Glomerular visceral epithelial cell (primary cell): Measurements from ENCODE around the gene GRIA3.
"Not testable (repeated sequence)": the region's sequence is repeated elsewhere in the genome, so short reads cannot be mapped to it uniquely, and the experiment has no call there.

Experiments used
- DNase-seq: peaks from one replicate; pipeline ENCODE4 v3.0.0-alpha.2; 2016; ENCODE audit errors: extremely low spot score

The GRIA3 gene

DNA sequence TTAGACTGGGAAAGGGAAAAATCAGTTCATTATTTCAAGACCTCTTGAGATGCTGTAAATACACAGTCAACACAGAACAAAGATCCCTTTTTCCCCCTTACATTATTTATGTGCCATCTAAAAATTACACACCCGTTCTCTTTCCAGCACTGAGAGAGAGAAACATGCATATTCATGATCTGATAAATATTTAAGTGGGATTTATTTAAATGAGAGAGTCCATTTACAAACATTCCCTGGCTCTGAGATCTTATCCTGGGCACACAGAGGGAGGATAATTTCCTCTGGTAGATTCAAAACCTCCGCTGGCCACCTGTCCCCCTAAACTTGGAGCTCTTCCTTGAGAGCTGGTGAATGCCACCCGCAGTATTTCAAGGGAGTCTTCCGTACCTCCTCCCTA is 88.6 kb downstream of the GRIA3 start:
- DNase-seq, result no peak

DNA sequence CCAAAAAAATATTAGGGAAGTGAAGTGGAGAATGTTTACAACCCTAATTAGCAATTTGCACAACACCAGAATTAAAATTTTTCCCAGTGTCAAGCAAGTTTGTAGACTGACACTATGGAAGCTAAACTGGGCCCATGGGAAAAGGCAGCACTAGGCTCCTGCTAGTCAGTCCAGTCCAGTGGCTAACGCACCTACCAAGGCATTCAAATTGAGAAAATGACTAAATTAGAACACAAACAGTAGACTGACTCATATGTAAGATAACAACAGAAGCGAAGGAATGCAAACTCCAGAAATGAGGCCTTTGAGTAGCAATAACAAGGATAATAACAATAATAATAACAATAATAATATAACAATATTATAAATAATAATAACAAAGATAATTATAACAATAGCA is 90.7 kb downstream of the GRIA3 start:
- no peak for DNase-seq

DNA sequence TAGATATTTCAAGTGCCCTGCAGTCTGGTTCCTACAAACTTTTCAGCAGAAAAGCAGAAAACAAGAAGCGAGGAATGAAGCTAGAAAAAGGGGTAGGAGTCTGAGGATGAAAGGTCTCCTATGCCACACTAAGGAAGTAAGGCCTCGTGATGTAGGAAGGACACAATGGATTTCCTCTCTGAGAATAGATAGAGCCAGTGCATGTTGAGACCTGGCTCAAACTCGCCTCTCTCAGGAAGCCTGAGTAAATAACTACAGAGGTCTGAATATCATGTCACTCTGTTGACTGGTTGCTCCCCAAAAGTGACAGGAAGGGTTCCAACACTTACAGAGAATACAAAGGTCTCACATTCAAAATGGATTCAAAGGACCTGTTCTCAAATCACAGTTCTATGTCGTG is 93.3 kb downstream of the GRIA3 start:
- DNase-seq, result no peak

DNA sequence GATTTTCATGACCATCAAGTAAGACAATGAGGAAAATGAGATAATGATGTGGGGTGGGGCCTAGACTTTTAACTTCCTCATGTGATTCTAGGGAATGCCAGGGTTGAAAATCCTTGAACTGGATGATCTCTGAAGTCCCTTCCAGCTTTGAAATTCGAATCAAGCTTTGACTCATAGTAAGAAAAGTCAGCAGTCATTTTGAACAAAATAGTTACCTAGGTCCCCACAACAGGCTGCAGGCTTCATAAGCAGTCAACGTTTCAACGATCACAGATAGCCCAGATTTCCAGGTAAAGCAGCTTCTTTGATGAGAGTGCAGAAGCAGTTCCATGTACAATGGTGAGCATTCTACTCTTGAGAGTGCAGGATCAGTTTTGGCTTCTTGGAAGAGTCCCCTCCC is 93.7 kb downstream of the GRIA3 start:
- DNase-seq, result no peak

DNA sequence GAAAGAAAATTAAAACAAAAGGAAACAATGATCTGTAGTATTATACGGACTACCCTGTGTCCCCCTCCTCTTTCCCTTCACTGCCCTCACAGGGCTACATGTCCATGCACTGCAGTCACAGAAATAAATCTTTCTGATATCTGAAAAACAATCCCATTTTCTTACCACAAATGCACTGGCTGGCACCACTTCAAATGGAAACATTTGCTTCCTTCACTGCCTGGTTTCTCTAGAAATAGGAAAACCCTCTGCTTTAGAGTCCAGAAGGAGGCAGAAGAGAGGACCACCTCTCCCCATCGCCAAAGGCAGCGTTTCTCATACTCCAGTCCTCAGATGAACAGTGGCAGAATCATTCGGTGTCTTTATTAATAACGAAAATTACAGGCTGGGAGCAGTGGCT is 98.2 kb downstream of the GRIA3 start:
- DNase-seq, result no peak

DNA sequence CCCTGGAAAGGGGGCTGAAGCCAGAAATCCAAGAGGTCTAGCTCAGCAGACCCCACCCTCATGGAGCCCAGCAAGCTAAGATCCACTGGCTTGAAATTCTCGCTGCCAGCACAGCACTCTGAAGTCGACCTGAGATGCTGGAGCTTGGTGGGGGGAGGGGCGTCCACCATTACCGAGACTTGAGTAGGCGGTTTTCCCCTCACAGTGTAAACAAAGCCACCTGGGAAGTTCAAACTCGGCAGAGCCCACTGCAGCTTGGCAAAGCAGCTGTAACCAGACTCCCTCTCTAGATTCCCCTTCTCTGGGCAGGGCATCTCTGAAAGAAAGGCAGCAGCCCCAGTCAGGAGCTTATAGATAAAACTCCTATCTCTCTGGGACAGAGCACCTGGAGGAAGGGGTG is 99.3 kb downstream of the GRIA3 start:
- DNase-seq, result not testable (repeated sequence)

DNA sequence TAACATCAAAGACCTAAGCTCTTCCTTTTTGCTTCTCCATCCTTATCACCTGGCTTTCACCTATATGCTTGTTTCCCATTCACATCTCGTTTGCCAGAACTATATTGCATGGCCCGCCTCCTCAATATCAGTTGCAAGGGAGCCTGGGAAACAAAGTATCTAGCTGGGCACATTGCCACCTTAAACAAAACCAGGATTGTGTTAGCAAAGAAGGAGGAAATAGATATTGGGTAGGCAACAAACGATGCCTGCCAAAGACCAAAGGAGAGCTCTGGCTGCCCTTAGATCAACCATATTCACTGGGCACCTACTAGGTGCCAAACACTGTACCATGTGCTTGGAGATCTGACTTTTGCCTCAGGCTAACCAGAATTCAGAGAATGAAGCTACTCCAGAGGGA is 107.5 kb downstream of the GRIA3 start:
- no peak for DNase-seq

DNA sequence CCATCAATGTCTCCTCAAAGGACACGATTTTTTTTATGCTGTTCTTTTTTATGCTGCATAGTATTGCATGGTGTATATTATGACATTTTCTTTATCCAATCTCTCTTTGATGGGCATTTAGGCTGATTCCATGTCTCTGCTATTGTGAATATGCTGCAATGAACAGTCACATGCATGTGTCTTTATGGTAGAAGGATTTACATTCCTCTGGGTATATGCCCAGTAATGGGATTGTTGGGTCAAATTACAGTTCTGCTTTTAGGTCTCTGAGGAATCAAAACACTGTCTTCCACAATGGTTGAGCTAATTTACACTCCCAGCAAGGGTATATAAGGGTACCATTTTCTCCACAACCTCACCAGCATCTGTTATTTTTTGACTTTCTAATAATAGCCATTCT is 113.9 kb downstream of the GRIA3 start:
- DNase-seq, result no peak

DNA sequence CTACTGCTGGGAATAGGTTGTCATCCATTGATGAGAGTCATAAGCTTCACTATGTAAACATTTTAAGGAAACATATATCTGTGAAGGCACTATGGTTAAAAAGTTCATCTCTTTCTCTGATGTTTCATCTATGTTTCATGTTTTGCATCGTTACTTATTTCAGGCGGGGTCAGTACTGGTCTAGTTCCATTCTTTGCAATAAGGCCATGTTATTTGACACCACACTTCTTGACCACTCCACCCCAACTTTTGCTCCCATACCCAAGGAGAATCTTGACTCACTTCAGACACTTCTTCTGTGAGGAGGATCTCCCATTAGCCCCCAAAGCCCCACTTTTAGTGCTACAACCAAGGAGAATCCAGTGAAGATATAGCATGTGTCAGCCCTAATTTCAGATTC is 119.4 kb downstream of the GRIA3 start:
- DNase-seq, result no peak

DNA sequence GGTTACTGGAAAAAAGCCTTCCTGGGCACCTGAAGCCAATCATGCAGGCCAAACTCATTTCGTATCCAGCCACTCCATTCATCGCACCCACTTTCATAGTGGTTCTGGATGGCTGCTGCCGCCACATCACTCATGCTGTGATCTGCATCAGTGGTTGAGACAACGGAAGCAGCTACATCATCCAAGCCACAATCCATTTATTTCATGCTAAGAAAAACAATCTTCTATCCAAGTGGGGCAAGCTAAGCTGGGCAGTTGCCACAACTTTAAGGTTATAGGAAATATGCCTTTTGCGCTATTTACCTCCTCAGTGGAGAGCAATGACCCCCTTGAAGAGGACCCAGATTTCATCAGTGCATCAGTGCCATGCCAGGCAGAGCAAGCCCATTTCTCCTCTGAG is 124.6 kb downstream of the GRIA3 start:
- peak; percentile 68 for DNase-seq

DNA sequence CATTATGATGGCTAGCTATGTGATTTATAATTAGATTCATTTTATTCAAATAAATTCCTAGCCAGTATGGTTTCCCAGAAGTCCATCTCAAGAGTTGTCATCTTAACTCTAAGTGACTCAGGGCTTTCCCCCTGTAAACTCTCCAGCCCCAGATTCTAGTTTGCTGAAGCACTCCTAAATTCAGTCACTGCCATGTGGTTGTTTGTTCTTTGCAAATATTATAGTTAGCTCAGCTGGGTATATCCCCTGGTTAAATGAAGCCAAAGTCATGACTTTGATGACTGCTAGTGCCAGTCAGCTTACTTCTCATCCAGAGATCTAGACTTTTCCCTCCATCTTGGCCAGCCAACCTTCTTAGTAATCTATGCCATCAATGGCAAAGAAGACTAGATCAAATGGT is 126.0 kb downstream of the GRIA3 start:
- DNase-seq, result no peak

DNA sequence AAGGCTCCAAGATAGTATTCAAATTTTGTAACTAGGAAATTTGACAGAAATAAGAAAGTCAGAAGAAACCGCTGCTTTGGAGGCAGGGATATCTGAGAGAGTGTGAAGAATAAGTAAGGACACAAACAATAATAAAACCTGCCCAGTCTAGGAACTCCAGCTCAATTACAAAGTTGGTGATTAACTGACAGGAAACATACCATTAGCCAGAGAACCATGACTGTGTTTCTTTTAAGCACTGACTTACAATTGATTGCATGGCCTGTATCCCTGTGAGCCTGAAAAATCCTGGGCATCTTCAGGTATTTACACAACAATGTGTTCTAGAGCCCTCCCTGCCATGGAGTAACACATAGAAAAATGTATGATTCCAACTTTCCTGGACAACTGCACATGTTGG is 127.4 kb downstream of the GRIA3 start:
- DNase-seq, result no peak

DNA sequence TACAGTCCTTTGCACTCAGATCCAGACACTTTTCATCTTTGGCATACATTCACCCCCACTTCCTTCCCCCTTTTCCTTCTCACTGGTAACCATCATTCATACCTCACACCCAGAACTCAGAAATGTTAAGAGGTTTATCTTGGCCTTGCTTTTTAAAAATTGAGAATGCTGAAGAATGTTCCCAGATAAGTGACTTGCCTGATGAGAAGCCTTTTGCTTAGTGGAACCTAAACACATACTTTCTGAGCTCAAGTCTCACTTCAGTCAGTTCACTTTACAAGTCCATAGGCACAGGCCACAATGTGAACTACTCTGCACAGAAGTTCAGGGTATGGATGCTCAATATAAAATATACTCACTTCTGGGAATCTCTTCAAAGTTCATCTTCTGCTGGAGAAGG is 129.4 kb downstream of the GRIA3 start:
- DNase-seq, result no peak

DNA sequence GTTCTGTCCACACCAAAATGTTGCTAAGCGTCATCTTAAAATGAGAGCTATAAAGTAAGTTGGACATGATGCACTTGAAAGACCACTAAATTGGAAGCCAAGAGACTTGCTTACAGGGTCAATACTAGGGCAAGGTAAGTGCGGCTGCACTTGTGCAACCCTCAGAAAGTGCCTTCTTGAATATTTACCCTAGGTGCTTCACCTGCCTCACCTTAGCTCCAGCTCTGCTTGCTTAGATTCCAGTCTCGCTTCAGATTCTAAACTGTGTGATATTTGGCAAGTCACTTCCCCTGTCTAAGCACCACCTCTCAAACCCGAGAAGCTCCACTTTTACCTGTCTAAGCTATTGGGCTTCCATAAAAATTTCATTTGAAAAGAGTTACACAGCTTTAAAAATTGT is 136.5 kb downstream of the GRIA3 start:
- no peak for DNase-seq

DNA sequence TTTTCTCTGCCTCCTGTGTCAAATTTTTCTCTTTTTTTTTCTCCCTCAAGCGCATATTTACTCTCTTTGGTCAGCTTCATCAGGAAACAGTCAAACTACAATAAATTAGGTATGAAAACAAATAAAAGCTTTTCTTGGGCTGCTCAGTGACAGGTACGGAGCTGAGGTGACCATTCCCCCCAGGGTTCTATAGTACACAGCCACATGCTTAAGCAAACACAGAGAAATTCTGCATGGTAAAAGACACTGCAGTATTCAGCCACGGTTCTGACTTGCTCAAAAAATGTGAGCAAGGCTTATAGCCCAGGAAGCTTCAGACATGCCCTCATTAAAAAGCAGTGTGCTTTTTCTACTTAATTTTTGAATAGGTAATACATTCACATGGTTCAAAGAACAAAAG is 138.5 kb downstream of the GRIA3 start:
- DNase-seq, result no peak

DNA sequence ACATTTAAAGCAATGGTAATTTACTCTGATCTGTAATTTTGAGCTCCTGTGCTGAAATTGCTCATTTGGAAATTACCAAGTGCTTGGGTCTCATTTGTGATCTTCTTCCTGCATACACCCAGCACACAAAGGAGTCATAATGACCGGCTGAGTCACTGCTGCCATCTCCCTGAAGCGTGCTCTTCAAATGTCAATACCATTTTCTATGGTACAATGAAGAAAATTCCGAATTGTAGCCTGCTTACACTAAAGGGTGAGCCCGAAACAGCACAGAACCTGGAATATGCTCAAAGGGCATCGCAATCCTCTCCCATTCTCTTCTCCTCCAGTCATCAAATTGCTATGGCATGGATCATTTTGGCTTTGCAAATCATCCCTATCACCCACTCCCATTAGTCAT is 140.5 kb downstream of the GRIA3 start:
- DNase-seq, result no peak

DNA sequence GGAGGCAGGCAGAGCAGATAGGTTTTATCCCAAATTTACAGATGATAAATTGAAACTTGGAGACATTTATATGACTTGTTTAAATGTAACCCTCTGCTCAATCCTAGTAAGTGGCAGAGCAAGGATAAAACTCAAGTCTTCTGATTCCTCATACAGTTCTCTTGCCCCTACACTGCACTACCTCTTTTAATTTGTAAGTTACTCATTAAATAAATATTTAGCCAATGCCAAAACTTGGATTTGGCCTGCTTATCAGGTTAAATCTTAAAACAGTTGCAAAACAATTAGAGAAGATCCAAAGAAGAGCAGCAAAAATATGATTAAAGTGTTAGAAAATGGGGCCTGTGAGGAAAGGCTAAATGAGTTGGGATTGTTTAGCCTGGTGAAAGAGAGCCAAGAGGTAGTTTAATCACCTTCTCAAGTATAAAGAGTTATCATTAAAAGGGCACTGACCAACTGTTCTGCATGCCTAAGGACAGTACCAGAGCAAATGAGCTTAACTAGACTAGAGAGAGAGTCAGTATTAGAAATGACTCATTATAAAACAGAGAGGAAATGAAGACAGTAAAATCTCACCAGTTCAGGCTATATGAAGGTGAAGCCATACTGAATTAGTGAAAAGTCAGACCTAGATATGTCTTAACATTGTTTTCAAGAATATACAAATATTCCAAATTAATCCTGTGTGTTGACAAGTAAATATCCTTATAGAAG is 146.3 kb downstream of the GRIA3 start:
- DNase-seq, result no peak

DNA sequence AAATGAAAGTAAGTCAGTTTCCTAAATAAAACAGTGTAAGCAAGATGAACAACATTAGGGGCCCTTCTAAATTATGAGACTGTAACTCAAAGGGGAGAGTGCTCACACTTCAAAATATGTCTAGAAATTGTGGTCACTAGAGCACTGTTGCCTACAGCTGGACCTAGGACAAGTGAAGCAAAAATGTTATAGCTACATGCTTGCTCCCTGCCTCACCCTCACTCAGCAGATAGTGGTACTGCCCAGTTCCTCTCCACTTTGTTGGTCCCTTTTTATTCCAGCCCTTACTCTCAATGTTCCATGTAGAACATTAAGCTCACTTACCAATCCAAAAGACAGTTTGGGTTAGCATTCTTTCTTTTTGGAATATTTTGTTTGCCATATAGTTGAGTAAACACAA is 147.3 kb downstream of the GRIA3 start:
- DNase-seq, result no peak

DNA sequence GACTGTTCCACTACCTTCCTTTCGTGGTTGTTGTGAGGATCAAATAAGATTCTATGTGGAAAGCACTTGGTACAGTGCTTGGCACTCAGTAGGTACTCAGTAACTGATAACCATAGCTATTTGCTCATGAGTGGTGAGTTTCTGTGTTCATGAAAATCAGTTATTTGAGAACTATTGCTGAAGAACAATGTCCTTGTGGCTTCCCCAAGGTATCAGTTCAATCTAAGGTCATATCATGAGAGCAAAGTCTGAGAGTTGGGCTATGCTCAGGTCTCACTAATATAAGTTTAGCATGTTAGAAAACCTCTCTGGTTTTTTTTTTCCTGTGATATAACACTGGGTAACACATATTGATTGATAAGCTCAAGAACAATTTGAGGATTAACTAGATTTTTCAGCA is 147.8 kb downstream of the GRIA3 start:
- DNase-seq, result no peak

DNA sequence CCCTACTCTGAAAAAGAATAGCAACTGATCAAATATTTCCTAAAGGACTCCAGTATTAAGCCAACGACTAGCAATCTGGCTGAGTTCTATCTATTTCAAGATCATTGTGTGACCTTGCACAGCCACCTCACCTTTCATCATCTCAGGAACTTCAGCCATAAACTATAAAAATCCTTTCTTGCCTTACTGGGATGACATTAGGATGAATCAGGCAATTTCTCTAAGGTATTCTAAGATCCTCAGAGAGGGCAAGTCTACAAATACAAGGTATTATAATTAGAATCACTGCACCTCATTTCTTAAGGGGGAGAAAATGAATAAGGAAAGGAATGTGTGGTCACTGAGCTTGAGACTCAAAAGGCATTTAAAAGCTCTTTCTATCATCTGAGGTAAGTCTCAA is 152.6 kb downstream of the GRIA3 start:
- DNase-seq, result no peak

DNA sequence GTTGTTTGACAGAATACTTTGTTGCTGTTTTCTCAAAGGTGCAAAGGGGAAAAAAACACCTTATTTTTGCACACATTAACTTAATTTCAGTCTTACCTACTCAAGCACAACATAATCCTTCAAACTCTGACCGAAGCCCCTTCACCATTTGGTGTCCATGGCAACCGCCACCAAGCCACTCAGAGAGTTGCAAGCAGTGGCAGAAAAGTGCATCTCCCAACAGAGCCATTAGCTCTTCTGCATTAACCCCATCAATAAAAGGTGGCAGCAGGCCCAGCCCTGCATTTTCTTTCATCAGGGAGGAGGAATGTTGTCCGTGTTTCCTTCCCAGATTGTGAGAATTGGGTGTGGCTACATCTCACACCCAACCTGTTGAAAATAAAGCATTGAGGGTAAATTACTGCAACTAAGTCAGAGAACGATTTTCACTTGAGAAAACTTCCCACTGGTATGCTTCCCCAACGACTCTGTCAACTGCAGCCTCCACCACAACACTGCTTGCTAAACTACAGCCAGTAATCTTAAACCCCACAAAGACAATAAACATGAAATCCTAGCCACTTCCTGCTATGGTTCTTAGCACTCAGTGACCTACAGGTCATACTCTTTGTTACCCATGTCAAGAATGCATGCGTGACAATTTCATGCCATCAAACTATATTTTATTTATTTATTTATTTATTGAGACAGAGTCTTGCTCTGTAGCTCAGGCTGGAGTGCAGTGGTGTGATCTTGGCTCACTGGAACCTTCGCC is 154.0 kb downstream of the GRIA3 start:
- no peak for DNase-seq

DNA sequence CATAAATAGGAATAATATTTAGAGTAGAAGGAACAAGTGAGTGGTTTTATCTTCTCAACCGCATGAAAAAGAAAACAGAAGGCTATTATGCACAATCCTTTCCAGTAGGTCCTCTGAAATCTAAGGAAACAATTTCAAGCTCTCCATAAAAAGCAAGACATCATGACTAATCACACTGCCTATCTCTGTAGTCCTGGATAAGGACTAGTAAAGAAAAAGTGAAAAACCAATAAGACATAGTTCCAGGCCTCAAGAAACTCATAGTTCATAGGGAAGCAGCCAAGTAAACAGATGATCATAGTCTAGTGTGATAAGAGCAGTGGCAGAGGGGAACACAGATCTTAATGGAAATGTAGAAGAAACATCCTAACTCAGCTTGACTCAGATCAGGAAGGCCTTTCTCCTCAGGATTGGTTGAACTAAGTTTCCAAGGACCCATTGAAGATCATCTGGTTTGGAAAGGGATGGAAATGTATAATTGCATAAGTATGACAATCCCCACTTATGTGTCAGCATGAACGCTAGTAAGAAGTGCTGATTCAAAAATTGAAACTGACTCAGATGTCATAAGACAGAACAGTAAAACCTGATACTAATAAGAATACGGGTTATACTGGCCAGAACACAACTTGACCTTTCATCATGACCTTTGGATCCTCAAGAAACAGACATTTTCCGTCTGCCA is 155.3 kb downstream of the GRIA3 start:
- no peak for DNase-seq

DNA sequence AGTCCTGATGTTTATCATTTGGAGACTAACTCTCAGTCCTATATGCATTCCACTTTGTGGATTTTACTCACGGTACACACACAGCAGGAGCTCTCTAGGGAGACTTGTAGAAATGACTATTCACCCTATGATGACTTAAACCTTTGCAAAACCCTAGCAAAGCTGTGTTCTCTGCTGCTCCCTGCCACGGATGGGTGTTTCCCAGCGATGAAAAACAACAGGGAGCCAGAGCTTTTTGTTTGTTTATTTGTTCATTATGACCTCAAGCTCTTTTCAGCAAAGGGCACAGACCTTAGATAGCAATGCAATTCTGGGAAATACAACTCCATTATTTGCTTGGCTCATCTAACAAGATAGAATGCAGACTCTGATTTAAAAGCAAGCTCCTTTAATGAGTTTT is 156.6 kb downstream of the GRIA3 start:
- DNase-seq, result no peak
